Raji (cell line): ENCODE data around the gene RAD51AP1.

Experiments used
- POLR2A ChIP-seq: IDR thresholded peaks from 2 replicates; pipeline ENCODE4 v1.6.1; 2011; ENCODE audit warnings: low read depth, low read length, control low read depth; ENCODE audit not compliant: insufficient read depth

RAD51AP1 gene

DNA sequence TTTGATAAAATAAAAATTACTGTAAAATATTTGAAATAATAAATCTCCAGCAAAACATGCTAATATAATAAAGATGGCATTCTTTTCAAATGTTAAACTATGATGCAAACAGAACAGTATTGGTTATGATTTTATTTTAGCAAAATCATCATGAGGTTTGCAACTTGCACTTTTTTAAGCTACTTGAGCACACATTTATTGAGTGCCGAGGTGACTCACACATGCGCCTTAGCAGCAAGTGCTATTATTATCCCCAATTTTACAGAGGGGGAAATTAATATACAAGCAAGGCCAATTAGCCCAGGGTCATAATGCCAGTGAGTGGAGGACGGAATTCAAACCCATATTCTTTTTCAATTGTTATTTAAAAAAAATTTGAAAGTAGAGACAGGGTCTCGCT is 30.6 kb downstream of the RAD51AP1 start:
- no peak for TF ChIP-seq POLR2A

DNA sequence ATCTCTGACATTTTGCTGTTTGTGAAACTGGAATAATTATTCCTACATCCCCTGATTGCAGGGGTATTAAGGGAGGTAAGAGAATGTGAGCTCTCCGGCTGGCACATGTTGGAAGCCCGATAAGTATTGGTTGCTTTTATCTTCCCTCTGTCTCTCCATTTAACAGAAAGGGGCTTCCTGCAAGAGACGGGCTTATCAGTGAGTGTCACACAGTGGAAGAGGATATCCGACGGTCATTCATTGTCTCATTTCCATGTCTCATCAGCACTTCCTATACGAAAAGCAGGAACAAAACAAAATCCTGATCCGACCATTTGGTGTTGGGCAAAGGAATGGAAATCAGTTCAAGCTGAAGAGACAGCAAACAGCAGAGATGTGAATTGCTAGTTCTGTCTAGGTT is 34.0 kb downstream of the RAD51AP1 start:
- TF ChIP-seq POLR2A: no peak

DNA sequence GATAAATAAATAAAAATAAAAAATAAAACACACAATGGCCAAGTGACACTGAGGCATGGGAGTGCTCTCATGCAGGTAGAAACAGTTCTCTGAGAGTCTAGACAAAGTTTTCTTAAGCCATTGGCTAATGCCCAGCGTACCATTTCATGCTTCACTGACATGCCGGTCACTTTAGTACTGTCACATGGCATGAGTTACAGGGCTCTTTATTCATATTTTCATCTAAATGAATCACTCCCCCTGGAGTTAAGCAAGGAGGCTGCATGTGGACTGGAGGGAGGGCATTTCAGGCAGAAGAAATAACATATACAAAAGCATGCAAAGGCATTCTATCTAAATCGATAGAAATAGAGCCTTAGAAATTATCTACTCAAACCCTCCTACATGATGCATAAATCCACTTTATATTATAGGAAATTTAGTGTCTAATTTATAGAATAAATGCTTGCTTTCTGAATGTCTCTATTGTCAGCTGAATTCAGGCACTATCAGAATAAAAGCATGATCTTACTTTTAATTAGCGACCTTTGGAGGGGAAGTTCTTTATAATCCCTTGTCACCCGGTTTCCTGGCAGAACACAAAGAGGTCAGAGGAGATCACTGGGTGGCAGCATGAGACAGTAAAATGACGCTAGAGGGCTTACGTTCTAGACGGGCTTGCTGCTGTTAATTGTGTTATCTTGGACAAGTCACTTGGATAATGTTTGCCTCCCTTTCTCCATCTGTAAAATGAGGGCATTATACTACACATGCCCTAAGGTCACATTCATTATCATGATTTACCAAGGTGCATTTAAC is 40.8 kb downstream of the RAD51AP1 start:
- no peak for TF ChIP-seq POLR2A

DNA sequence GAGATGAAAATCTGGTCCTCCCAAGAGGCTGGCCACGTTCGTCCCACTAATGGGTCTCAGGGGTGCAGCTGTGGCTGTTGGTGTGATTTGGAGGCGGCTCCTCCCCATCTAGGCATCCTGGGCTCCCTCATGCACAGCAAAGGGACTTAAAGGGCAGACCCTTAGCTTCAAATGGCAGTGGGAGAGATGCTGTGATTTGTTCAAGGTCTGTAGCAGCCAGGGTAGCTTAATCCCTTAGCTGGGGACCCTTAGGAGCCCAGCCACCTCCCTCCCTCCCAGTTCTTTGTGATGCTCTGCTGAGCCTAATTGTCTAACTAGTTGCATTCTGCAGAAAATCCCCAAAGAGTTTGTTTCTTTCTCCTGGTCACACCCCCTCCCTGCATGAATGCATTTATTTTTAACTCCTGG is 41.6 kb downstream of the RAD51AP1 start:
- no peak for TF ChIP-seq POLR2A

DNA sequence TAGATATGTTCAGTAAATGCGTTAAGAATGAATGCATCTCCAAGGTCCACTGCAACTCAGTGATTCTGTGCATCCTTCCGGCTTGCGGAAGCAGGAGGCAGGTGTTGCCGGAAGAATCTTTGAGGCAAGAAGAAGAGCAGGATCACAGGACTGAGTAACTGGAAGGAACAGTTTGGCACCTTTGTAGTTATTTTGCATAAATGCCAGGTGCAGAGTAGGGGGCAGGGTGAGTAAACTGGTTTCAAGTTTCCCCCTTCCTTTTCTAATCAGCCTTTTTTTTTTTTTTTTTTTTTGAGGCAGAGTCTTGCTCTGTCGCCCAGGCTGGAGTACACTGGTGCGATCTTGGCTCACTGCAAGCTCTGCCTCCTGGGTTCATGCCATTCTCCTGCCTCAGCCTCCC is 45.6 kb downstream of the RAD51AP1 start:
- TF ChIP-seq POLR2A: no peak

DNA sequence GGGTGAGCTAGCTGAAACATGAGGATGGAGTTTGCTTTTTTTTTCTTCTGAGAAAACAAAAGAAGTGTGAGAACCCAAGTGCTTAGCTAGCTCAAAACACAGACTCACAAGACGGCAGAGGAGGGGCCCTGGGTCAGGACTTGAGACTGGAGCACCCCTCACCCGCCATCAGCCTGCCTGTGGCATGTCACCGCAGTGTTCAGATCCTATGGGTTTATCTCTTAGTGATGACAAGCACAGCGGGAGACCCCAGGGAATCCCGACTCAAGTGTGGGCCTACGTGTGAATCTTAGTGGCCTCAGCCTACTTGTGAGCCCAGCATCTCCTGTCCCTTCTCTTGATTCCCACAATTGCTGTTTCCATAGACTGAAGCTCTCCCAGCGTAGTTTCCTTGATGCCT is 46.2 kb downstream of the RAD51AP1 start:
- no peak for TF ChIP-seq POLR2A

DNA sequence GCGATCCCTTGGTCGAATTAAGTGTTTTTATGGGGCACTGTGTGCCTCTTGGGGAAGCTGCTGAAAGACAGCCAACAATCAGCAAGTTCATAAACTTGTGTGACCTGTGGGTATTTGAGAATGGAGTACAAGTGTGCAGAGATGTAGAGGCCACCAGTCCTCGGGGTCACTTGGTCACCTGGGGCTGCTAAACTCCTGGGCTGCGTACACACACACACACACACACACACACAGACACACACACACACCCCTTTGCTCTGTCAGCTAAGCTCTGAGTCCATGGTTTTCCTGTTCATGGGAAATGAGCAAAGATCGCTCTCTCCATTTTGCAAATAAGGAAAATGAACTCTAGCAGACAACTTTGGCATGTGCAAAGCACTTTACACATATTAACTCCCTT is 47.8 kb downstream of the RAD51AP1 start:
- TF ChIP-seq POLR2A: no peak

DNA sequence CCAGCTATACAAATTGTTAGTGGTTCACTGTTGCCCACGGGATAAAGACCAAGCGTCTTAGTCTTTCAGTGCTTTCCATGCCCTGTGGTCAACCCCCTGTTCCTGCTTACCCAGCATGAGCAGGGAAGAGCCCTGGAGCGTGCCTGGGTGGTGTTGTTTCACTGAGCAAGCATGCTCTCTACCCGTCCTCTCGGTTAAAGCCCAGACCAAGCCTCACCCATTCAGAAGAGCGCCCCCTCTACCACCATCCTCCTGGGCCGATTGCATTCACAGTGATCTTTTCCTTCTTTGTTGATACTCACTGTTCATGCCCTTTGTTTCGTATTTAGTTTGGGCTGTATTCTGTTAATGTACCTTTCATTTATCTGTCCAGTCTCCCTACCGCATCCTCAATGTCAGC is 48.4 kb downstream of the RAD51AP1 start:
- TF ChIP-seq POLR2A: no peak

DNA sequence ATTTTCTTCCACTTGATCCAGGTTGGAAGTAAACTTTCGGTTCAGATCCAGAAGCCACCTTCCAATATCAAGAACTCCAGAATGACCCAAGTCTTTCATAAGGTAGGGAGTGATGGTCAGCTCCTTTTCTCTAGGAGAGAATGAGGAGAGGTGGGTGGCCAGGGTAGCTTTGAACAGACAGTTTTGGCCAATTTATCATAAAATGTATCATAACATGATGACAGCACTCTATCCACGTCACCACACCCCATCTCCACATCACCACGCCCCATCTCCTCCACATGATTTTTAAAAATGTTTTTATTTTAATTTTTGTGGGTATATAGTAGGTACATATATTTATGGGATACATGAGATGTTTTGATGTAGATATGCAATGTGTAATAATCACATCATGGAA is 50.2 kb downstream of the RAD51AP1 start:
- TF ChIP-seq POLR2A: no peak

DNA sequence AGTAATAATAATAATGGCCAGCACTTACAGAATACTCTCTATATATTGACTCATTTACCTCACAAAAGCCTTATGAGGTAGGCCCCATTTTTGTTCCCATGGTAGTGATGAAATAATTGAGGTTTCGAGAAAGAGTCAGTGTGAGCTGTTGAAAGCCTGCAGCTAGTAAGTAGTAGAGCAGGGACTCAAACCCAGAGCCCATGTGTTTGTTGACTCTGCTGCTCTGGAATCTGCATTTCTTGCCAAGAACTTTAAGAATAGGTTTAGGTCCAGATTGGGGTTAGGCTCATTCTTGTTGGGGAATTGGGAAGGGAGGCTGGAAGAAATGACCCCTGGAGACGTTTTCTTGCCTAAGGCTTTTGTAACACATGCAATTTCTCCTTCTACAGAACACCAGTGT is 51.3 kb downstream of the RAD51AP1 start:
- no peak for TF ChIP-seq POLR2A

DNA sequence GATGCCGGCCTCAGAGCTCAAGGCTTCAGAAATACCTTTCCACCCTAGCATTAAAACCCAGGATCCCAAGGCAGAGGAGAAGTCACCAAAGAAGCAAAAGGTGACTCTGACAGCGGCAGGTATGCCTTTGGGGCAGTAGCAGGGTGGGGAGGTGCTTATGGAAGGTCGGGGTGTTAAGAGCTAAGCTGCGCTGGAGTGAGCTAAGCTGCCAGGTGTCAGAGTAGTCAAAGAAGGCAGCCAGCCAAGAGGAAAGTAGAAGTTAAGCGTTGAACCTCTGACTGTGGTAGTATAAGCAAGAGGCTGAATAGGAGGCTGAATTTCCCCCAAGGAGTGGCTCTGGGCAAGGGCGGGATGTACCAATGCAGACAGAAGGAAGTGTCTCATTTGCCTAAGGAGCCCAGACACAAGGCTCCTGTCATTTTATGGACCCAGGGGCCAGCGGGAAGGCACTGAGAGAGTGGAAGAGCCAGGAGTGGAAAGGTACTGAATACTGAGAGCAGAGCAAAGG is 52.5 kb downstream of the RAD51AP1 start:
- TF ChIP-seq POLR2A: no peak

DNA sequence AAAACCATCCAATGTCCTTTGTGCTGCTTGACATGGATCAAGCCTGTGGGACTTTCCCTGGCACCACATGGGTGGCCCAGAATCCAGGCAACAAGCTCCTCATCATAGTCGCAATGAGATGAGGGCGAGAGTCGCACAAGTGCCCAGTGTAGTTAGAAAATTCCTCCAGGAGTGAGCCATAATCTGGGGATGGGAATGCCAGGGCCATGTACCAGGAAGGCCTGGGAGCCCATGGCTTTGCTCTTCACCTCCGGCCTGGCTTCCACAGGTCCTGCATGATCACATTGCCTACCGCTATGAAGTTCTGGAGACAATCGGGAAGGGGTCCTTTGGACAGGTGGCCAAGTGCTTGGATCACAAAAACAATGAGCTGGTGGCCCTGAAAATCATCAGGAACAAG is 57.2 kb downstream of the RAD51AP1 start:
- TF ChIP-seq POLR2A: no peak

DNA sequence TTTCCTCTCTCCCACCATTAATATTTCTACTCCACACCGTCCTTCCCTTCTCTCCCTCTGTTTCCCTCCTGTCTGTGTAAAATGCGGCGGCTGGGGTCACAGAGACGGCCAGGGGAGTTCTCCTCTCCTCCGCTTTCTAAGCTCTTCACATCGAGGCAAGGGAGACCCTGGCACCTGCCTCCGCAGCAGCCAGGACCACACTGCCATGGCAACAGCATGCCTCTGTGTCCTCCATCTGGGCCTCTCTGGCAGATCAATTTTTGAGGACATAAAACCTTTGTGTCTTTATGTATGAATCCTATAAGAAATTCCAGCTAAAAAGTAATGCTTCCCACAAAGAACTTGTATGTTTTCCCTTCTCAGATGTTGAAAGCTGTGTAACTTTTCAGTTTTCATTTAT is 64.7 kb downstream of the RAD51AP1 start:
- TF ChIP-seq POLR2A: no peak

DNA sequence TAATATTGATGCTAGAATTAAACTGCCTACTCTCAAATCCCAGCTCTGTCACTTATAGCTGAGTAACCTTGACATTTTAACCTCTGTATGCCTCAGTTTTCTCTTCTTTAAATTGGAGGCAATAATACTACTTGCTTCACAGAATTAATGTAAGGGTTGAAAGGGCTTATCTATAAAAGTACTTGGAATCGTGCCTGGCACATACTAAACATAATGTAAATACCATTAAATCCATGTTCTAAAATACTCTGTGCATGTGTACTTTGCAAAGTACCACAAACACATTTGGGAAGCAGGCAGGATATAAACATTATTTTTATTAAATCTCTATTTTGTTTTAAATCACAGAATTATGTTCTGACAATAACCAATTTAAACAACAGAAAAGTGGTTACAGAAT is 65.3 kb downstream of the RAD51AP1 start:
- TF ChIP-seq POLR2A: no peak

DNA sequence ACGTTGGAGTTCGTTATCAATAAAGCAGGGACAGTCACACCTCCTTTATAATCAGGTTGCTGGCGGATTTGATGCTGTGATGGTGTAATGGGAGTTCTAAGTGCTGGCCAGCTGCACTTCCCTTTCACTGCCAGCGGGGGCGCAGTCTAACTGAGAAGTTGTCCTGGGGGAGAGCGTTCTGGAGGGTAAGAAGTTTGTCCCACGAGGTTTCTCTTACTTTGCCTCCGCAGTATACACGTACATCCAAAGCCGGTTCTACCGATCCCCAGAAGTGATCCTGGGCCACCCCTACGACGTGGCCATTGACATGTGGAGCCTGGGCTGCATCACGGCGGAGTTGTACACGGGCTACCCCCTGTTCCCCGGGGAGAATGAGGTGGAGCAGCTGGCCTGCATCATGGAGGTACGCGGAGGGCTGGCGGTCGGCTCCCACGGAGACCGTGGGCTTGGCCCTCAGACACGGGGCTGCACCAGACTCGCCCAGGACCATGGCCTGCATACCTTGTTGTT is 66.0 kb downstream of the RAD51AP1 start:
- TF ChIP-seq POLR2A: peak; percentile 72

DNA sequence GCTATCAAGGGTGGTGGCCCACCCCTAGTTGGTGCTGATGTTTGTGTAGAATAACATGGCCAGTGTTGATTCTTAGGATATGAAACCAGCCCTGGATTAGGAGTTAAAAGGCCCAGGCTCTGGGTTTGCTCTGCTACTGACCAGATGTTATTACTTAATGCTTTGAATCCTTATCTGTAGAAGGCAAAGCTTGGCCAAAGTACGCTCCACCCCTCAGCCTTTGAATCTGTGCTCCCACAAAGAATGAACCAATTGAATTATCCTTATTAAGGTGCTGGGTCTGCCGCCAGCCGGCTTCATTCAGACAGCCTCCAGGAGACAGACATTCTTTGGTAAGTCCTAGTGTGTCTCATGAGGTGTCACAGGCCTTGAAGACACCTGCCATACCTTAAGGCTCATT is 68.4 kb downstream of the RAD51AP1 start:
- TF ChIP-seq POLR2A: no peak

DNA sequence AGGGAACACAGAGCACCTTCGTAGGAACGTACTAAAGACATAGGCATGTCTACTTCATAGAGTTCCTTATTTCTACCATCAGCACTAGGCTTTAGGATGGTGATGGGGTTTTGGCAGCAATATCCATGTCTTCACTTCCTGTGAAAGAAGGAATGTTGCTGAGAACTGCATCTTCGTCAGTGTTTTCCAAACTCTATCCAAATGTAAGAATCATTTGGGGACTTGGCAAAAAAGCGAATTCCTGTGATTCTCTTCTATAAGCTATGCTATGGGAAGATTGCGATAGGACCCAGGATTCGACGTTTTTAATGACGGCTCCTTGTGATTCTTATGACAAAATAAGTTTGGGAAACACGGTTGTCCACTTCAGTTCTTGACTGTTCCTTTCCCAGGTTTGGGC is 70.4 kb downstream of the RAD51AP1 start:
- no peak for TF ChIP-seq POLR2A
